ENCODE results near the gene PI4KB.

DNA sequence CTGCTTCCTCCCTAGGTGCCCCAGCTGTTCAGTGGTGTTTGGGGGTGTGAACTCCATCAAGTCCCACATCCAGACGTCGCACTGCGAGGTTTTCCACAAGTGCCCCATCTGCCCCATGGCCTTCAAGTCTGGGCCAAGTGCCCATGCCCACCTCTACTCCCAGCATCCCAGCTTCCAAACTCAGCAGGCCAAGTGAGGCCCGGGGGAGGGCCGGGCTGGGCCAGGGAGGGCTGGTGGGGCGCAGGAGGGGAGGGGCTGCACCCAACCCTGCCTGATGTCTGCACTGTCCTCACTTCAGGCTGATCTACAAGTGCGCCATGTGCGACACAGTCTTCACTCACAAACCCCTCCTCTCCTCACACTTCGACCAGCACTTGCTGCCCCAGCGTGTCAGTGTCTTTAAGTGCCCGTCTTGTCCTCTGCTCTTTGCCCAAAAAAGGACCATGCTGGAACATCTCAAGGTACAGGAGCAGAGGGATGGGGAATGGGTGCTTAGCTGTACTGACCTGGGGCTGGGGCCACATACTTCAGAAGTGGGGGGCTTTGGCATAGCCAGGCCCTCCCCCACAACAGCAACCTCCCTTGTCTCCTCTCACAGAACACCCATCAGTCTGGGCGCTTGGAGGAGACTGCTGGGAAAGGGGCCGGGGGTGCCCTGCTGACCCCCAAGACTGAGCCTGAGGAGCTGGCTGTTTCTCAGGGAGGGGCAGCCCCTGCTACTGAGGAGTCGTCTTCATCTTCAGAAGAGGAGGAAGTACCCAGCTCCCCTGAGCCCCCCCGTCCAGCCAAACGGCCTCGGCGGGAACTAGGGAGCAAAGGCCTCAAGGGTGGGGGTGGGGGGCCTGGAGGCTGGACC, 37.9 kb downstream of the PI4KB start:
- TF ChIP-seq, protein P1, sequence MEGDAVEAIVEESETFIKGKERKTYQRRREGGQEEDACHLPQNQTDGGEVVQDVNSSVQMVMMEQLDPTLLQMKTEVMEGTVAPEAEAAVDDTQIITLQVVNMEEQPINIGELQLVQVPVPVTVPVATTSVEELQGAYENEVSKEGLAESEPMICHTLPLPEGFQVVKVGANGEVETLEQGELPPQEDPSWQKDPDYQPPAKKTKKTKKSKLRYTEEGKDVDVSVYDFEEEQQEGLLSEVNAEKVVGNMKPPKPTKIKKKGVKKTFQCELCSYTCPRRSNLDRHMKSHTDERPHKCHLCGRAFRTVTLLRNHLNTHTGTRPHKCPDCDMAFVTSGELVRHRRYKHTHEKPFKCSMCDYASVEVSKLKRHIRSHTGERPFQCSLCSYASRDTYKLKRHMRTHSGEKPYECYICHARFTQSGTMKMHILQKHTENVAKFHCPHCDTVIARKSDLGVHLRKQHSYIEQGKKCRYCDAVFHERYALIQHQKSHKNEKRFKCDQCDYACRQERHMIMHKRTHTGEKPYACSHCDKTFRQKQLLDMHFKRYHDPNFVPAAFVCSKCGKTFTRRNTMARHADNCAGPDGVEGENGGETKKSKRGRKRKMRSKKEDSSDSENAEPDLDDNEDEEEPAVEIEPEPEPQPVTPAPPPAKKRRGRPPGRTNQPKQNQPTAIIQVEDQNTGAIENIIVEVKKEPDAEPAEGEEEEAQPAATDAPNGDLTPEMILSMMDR (conservative IDR thresholded peaks at IDR 0.05; ENCODE audit: low read length) = no peak
- TF ChIP-seq EZH2phosphoT487 (IDR thresholded peaks at IDR 0.05; ENCODE audit: borderline replicate concordance) = no peak

Measured in Loucy (cell line).